Measurements from ENCODE around the gene AQP10.
"Not testable (repeated sequence)": the region's sequence is repeated elsewhere in the genome, so short reads cannot be mapped to it uniquely, and the experiment has no call there.

AQP10 gene

GRCh38 chr1:154324669-154325582 lies 4.0 kb downstream of the AQP10 start, which contains the start of gene ATP8B2:
TSS of gene ATP8B2 (plus strand) at chr1:154325525. CDS start at chr1:154328142, 2,617 bp downstream.
- no peak for FAIRE-seq

DNA sequence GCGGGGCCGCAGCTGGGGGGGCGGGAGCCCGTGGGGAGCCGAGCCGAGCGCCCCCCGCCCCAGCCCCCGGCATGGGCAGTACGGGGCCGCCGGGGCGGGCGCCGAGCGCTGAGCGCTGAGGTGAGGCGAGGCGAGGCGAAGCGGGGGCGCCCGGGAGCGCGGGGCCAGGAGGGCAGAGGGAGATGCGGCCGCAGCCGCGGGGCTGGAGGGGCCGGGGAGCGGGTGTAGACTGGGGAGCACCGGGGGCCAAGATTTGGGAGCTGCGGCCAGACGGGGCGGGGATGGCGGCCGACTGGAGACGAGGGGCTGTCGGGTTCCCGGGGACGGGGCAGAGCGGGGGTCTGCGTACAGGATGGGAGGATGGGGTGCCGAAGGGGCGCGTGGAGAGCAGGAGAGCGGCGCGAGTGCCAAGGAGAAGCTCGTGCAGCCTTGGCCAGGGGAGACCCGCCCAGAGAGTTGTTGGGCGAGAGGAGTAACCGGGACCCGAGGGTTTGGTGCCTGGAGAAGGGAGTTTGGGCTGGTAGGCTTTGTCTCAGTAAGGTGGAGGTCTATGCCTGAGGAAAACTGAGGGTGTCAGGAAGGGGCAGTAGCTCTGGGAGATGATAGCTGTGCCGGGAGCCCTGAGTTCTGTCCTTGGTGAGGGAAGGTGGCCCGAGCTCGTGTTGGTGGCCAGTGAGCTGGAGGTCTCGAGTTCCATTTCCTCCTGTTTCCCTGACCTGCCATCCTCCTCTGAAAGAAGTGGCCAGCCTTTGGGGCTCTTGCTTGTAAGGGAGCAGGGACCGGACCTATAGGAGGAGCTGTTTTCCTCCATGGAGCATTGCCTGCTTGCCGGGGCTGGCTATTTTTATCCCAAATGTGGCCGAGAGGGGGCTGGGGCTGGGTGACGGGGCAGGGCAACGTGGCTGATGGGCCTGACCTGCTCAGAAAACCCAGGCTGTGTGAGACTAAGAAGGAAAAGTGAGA lies 5.0 kb downstream of the AQP10 start:
- peak; percentile 71 for FAIRE-seq

DNA sequence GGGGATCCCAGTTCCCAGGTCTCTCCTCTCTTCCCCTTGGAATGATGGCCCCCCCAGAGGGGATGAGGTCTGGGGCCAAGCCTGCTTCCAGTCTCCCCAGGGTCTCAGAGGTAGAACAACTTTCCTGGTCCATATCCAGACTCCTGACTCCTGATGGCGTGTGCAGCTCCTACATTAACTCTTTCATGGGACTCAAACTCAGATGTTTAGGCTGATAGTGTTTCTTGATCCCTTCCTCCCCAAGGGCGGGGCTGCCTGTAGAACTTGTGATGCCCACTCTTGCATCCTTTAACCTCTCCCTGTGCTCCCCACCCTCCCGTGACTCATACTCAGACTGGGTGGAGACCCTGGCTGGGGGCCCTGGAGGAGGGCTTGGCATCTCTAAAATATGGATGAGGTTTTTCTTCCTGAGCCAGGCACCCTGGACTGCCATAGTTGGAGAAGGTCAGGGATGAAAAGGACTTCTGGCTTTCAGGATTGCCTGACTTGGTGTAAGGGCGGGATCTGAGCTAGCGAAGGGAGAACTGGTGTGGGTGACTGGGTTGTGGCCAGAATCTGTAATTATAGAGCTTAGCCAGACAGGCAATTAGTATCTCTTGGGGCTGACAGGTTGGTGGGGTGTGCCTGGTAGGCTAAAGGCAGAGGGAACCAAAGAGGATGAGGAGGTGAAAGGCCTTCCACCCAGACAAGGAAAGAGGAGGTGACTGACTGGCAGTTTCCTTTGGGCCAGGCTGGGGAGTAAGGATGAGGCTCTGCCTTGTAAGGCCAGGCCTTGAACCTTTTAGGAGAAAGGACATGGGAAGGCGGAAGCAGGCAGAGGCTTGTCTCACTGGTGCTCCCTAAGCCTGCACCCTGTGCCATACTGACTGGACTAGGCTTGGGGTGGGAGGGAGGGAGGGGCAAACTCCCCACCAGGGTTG lies 5.9 kb downstream of the AQP10 start:
- FAIRE-seq, result no peak

DNA sequence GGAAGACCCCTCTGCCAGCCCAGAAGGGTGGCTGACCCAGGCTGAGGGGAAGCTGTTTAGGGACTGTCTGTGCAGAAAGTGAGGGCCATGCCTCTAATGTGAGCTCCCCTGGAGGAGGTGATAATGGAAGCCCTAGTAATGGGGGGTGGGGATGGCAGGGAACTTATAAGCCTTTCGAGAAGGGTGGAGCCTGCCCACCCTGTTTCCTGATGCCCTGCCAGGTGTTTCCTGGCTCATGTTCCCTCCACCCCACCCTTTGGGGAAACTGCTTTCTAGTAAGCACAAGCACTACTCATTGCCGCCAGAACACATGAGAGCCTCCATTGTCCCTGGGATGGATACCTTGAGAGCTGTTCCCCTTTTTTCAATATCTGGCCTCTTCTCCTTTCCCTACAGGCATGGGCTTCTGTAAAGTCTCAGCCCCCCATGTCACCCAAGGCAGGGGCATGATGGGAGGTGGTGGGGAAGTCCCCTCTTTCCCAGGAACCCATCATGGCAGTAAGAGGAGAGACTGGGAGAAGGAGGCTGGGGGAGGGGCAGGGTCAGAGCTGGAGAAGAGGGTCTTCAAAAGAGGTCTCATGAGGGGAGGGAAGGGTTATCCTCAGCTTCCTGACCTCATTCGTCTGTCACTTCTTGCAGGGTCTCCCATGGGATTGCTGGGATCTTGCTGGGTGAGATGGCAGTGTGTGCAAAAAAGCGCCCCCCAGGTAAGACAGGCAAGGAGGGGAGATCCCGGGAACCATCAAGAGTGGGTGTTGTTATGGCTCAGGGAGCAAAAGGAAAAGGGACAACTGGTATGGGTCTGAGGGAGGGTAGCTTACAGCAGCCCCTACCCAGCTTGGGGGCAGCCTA lies 6.8 kb downstream of the AQP10 start:
- FAIRE-seq, result no peak

GRCh38 chr1:154328318-154329151 lies 7.6 kb downstream of the AQP10 start:
- no peak for FAIRE-seq

GRCh38 chr1:154329152-154329521 lies 8.2 kb downstream of the AQP10 start:
- no peak for FAIRE-seq

GRCh38 chr1:154329551-154330131 lies 8.7 kb downstream of the AQP10 start:
- FAIRE-seq, result no peak

GRCh38 chr1:154330669-154331068 lies 9.8 kb downstream of the AQP10 start:
- no peak for FAIRE-seq

DNA sequence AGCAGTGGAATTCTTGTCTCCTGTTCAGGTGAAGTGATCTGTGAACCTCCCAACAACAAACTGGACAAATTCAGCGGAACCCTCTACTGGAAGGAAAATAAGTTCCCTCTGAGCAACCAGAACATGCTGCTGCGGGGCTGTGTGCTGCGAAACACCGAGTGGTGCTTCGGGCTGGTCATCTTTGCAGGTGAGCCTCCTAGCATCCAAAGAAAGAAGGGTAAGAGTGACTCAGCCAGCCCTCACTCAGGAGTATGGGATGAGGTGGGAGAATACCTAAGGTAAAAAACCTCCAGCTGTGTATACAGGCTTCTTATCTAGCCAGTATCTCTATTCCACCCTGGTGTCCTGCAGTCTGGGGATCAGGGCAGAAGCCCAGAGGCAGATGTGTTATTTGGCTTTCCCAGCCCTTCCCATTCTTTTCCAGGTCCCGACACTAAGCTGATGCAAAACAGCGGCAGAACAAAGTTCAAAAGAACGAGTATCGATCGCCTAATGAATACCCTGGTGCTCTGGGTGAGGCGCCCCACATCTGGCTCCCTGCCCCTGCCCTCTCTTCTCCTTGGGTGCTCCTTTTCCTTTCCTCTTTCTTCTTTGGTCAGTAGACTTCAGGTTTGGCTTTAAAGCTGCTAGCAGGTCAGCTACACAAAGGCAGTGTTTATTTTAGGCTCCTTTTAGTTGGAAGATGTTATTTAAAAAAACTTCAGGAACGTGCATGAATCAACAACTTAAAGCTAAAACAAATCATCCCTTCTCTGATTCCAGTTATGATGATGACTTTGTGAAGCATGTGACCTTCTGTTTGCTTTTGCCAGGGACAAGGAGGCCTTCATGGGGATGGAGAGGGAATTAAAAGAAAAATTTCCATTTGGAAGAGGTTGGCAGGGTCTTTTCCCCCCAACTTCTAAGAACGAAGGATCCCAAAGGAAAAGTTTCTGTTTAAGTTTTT lies 13.5 kb downstream of the AQP10 start:
- no peak for FAIRE-seq

- peak; percentile 92 for FAIRE-seq
These were observed 14.3 kb downstream of the AQP10 start for GRCh38 chr1:154335025-154335714.

GRCh38 chr1:154337253-154337894 lies 16.5 kb downstream of the AQP10 start:
- FAIRE-seq, result no peak

- FAIRE-seq, result no peak
These were observed 18.0 kb downstream of the AQP10 start for GRCh38 chr1:154338875-154339274.

DNA sequence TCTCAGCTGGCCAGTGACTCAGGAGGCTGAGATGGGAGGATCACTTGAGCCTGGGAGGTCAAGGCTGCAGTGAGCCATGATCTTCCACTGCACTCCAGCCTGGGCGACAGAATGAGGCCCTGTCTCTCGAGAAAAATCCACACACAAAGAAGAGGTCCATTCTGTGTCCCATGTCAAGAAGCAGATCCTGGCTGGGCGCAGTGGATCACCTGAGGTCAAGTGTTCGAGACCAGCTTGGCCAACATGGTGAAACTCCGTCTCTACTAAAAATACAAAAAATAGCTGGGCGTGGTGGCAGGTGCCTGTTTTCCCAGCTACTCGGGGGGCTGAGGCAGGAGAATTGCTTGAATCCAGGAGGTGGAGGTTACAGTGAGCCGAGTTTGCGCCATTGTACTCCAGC lies 20.5 kb downstream of the AQP10 start:
- FAIRE-seq, result not testable (repeated sequence)

DNA sequence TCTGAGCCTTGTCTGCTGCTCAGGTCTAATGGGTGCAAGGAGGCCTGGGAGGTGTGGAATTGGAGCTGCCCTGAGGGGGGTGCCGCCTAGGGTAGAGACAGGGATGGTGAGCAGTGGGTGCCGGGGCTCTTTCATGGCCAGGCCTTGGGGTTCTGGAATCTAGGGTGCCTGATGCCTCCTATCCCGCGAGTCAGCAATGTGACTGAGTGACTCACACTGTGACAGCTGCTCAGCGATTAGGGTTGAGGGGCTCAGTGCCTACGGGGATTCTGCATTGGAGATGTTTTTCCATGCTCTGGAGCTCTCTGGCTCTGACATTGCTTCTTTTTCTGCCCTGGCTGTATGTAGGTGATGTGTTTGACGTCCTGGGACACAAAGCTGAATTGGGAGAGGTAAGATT lies 21.2 kb downstream of the AQP10 start:
- FAIRE-seq, result no peak

GRCh38 chr1:154342836-154343472 lies 22.1 kb downstream of the AQP10 start:
- FAIRE-seq, result no peak

GRCh38 chr1:154344977-154345837 lies 24.3 kb downstream of the AQP10 start:
- FAIRE-seq, result peak; percentile 86

Measured in TTC549 (cell line).